Heart left ventricle (tissue), 13 donors: Measurements from ENCODE around the gene STK24.

Source experiments
- CTCF ChIP-seq, 12 donors: fragments of 200-600 bp; sonication (generic) in 4 of 12; IDR thresholded peaks; one replicate each; pipeline versions ENCODE4 v1.5.0 to v1.8.0; 2018 to 2022; ENCODE audit warnings: antibody characterized with exemption in 12 of 12, mild to moderate bottlenecking in 5 of 12
- POLR2A ChIP-seq, 2 donors: fragments of 450-650 bp; IDR thresholded peaks; one replicate each; pipeline ENCODE4 v1.6.1; 2017; ENCODE audit warnings: antibody characterized with exemption in 2 of 2, mild to moderate bottlenecking in 2 of 2, moderate library complexity in 2 of 2
- donor health status: ischemic (EF 13 %, LVEDD 7.1; RV severe dilation, severe dysfunction).
- donor health status: DM: no; HTN: yes; CAD: no.
- donor health status: DM: no; HTN: no; CAD: no.
- donor health status: ischemic (EF 25% LVEDD 6.9; RV normal size, moderate dysfunction).
- donor health status: ischemic (EF 25% LVEDD 5.7; RV mildly dilated, moderate dysfunction).
- donor health status: ischemic (EF 35%, LVEDD 5.7; RV mildly dilated, moderate dysfunction).
- donor health status: nonischemic (EF 11% LVEDD 7.7; RV severe dilation, severe dysfunction).
- donor health status: DM: yes; HTN: yes; CAD: no.
- donor health status: PGD.
- donor health status: ischemic (EF 29% LVEDD 5.4; RV normal size, mild dysfunction).
- donor health status: nonischemic (EF 23%, LVEDD 6.1; RV moderate dilation, normal function).

GRCh38 chr13:98563071-98563470 is 13.8 kb downstream of the STK24 start:
- no peak for TF ChIP-seq CTCF (IDR thresholded peaks at IDR 0.05)
- TF ChIP-seq POLR2A (IDR thresholded peaks at IDR 0.05): no peak
